Erythroblast (primary cell): ENCODE results near the gene RALGPS1.

ENCODE experiments used
- GATA1 ChIP-seq: IDR thresholded peaks from 2 replicates; pipeline ENCODE4 v1.6.1; 2011; ENCODE audit warnings: low read depth, mild to moderate bottlenecking, control low read depth, low read length, moderate library complexity
- POLR2A ChIP-seq: IDR thresholded peaks from 2 replicates; pipeline ENCODE4 v1.6.1; 2011; ENCODE audit warnings: mild to moderate bottlenecking, low read length

- TF ChIP-seq POLR2A (no peak), GATA1 (no peak)
Observed at GRCh38 chr9:127199001-127199791, 284.6 kb downstream of the RALGPS1 start.
